Right kidney (tissue), 1 donor: Measurements from ENCODE around the gene BCL2L1.

Experiments used
- DNase-seq: peaks from one replicate; pipeline ENCODE4 v3.0.0-alpha.2; 2016

The BCL2L1 gene

DNA sequence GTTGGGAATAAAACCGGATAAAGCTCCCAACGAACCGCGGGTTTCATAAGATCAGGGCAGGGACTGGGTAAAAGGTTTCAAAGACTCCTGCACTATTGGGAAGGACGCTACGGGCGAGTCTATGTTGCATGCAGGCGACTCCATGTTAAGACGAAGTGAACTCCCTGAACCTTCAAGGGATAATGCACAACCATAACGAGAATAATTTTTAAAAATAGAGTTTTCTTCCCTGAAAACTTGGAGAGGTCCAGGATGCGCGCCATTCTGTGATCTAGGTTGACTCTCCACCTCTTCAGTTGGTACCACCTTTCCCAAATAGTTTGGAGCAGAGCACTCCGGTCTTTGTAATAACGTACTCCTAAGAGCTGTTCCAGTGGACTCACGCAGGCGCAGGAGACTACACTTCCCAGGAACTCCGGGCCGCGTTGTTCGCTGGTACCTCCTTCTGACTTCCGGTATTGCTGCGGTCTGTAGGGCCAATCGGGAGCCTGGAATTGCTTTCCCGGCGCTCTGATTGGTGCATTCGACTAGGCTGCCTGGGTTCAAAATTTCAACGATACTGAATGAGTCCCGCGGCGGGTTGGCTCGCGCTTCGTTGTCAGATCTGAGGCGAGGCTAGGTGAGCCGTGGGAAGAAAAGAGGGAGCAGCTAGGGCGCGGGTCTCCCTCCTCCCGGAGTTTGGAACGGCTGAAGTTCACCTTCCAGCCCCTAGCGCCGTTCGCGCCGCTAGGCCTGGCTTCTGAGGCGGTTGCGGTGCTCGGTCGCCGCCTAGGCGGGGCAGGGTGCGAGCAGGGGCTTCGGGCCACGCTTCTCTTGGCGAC, 16.3 kb upstream of the BCL2L1 start, which contains the start of gene TPX2:
TSS of gene TPX2 (plus strand) at position 562 of the 821 bp plus-strand sequence. CDS start 18,187 bp downstream, outside the sequence.
- DNase-seq, result peak; percentile 90

DNA sequence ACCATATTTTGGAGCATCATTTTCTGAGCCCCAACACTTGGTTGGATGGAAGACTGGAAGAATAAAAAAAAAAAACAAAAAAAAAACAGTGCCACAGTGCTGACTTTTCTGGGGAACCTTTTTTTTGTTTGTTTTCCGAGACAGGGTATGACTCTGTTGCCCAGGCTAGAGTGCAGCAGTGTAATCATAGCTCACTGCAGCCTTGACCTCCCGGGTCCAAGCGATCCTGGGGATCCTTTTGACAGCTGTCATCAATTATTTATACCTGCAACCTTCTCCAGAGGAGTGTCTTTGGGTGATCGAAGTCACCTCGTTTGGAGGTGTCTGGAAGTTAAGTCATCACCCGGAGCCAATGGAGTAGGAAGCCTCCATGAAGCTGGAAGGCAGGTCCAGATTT, 8.7 kb upstream of the BCL2L1 start:
- no peak for DNase-seq

DNA sequence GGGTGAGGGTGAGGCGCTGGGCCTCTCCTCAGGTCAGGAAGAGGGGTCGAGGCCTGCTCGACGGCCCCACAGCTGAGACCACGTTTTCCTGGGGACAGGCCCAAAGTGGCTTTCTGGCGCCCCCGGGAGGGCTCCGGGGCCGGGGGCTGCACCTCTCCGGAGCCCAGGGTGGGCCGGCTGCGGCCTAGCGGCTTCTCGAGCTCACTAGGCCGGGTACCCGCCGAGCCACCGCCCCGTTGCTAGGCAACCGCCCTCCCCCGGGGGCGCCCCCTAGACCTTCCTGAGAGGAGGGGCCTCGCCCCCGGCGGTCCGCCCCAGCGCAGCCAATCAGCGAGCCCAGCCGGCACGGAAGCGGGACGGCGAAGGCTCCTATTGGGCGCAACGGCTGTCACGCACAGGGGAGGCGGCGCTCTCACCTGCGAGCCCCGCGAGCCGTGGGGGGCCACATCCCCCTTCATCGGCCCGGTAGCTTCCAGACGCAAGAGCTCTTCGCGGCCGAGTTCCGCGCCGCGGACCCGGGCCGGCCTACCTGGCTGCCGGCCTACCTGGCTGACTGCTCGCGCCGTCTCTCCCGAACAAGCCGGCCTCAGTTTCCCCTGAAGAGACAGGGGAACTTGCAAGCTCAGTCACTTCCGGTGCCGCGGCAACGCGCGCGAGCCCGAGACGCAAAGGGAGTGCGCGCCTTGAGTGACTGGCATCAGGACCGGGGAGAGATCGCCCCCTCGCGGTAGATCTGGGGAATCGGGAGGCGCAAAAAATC, 831 bp upstream of the BCL2L1 start:
- peak; percentile 100 for DNase-seq

DNA sequence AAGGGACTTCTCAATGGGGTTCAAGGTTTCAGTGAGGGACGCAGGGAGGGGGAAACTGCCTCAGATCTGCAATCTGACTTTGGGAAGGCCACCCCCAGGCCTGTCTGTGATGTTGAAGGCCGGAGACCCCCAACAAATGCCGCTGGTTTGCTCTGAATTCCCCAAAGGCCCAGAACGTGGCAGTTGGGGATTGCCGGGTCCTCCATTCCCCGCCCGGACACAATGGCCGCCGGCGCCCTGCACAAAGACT, 326 bp upstream of the BCL2L1 start:
- DNase-seq, result no peak

DNA sequence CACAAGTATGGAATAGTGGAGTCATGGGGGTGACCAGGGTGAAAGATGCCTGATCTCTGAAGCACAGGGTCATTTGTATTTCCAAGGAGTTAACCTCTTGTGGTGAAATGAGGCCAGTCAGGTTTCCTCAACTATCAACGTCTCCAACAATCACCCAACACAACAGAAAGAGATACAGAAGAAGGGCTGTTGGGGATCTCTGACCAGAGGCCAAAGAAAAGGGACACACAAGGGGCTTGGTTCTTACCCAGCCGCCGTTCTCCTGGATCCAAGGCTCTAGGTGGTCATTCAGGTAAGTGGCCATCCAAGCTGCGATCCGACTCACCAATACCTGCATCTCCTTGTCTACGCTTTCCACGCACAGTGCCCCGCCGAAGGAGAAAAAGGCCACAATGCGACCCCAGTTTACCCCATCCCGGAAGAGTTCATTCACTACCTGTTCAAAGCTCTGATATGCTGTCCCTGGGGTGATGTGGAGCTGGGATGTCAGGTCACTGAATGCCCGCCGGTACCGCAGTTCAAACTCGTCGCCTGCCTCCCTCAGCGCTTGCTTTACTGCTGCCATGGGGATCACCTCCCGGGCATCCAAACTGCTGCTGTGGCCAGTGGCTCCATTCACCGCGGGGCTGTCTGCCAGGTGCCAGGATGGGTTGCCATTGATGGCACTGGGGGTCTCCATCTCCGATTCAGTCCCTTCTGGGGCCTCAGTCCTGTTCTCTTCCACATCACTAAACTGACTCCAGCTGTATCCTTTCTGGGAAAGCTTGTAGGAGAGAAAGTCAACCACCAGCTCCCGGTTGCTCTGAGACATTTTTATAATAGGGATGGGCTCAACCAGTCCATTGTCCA, 1.0 kb downstream of the BCL2L1 start:
- DNase-seq, result no peak

DNA sequence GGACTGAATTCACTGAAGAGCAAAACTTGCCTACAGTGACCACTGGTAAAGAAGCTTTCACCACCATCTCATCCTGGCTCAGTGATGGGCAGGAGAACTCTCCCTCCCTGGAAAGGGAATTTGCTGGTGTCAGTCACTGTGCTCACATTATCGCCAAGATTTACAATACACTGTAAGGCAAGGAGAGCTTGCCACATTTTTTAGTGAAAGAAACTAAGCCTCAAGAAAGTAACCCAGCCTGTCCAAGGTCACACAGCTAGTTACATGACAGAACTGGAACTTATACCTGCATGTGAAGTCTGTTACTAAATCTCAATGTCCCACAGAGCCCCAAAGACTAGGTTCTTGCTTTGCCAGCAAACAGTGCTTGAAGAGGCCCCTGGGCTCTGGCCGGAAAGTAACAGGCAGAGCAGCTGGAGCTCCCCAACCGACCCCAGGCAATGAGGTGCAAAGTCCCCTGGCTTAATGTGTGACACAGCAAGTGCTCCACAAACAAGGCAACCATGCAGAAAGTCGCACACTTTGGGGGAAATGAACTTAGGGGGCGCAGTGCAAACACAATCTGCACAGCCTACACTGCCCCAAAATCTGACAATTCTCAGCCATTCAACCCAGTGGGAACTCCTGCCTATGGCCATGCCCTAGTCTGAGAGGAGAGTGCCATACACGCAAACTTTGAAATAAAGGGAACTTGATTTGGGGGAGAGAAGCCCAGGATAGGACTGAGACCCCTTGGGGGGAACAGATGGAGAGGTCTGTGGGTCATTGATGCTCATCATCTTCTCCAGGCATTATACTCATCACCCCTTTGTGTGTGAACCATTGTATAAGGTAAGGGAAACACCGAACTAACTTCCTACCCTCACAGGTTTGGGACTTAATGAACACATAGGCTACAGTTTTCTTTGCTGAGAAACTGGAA, 1.9 kb downstream of the BCL2L1 start:
- DNase-seq, result peak; percentile 52

DNA sequence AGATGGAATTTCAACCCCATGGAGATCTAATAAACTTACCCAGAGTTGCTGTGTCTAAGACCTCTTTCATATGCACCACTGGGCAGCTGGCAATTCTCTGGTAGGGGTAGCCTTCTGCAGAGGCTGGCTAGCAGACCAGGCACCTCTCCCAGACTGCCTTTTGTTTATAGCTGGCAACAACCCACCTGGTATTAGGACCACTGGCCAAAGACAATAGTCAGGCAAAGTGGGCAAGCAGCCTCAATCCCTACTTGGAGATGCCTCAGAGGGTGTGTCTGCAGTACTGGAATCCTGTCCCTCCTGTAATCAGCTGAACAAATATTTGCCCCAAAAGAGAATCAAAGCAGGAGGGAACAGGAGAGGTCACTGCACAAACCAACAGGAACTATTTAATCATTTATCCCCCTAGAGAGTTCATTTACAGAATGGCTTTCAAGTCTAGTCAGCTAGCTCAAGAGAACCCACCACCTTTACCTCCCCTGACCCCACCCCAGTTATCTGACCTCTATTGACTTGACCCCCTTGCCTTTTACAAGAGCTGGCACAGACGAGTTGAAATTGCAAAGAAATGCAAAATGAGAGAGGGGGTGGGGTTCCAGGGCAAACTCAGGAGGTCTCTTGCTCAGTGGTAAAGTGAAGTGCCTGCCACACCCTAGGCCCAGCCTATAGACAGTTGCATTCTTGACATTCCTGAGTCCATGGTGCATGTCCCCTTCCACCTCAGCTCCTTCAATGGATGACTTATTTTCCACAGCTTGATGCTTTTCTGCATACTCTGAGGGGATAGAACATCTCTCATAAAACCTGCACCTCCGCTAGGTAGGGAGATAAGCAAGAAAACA, 2.8 kb downstream of the BCL2L1 start:
- DNase-seq, result peak; percentile 51

DNA sequence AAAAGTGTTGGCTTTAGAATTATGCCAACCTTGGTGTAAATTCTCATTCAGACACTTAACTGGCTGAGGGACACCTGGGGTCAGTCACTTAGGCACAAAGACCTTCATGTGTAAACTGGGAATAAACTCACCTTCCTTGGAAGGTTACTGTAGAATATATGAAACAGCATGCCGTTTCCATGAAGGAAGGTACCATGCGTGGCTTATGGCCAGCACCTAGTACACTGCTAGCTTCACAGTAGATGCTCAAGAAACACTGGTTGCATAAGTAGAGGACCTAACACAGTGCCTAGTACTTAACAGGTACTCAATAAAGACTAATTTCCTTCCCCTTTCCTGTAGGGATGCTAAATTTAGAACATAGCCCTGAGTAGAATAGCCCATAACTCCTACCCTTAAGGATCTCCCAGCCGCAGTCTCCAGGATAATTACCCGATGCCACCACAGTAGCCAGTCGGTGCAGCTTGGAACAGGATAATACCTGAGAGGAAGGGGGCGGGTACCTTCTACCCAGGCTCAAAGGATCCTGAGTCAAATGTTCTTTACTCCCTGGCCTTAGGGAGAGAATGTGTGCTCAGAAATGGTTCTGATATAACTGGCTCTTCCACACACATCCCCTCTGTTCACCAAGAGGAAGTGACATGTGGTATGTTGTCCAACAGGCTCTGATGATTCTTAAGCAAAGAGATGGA, 3.6 kb downstream of the BCL2L1 start:
- DNase-seq, result no peak

DNA sequence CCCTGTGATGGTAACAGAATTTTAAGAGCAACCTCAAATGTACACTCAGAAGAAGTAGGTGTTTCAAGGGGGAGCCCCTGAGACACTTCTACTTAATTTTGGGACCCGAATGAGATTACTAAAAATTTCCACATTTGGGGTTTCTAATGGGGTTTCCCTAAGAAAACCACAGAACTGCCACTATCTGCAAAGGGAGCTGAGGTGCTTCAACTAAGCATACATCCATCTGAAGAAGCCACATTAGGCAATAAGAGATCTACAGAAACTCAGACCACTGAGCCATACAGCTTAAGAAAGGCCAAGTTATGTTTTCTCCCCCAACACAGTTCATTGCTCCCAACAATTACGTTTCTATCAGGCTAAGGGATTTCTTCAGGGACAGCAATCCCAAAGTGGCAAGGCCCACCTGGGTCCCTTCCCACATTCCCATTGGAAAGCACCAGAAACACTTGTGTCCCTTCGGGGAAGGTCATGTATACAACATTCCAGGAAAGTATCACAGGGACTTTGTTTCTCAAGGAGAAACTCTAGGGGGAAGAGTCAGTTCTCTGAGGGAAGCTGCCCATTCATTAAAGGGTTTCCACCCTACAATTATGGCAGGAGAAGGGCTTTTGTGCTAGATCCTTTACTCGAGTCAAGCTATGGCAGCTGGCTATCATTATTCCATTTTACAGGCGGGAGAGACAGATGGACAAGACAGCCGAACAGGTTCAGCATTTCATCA, 5.0 kb downstream of the BCL2L1 start:
- DNase-seq, result no peak

DNA sequence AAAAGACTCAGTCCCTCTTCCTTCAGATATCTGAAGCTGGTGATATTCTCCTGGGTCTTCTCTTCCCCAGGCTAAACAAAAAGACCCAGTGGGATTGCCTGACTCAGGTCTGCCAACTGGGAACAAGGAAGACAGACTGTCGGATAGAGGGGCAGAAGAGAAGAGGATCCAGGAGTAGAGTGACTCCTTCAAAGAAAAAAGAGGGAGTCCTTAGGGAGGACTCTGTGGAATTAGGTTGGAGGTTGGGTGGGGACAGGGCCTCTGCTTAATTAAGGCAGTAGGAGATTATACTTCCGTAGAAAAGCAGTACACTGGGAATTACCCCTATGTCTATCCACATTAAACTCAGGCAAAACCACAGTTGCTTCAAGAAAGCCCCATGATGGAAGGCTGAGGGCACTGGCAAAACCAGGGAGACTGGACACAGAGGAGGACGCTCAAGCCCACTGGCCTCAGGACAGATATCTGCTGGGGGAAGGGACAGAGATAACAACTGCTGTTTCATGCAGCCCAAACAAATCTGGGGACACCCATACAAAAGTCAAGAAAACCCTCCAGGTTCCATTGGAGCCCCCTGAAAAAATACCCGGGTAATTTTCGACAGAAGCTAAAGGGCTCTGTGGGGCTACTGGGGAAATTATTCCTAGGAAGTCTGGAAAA, 5.7 kb downstream of the BCL2L1 start:
- no peak for DNase-seq

DNA sequence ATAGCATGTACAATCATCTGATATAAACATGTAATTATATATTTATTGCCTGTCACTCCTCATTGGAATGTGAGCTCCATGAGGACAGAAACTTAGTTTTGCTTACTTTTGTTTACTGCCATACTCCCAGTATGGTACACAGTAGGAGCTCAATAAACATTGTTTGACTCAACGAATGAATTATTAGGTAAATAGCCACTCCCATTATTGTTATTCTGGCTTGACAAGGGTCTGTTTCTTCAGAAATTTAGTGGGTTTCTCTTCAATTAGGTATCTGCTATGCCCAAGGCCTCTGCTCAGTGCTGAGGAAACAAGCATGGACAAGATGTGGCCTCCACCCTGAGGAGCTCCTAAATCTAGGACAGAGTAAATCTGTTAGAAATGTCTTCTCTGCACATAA, 6.3 kb downstream of the BCL2L1 start:
- no peak for DNase-seq

DNA sequence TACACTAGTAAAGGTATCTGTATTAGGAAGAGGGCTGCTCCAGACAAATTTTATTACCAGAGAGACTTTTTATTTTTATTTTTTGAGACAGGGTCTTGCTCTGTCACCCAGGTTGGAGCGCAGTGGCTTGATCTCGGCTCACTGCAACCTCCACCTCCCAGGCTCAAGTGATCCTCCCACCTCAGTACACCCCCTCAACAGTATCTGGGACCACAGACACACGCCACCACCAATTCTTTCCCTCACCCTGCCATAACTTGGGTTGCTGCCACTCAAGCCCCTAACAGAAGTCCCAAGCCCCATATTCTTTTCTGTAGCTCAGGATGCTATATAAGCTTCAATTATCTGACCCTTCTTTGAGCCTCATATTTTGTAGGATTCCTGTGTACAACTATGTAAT, 6.9 kb downstream of the BCL2L1 start:
- no peak for DNase-seq

DNA sequence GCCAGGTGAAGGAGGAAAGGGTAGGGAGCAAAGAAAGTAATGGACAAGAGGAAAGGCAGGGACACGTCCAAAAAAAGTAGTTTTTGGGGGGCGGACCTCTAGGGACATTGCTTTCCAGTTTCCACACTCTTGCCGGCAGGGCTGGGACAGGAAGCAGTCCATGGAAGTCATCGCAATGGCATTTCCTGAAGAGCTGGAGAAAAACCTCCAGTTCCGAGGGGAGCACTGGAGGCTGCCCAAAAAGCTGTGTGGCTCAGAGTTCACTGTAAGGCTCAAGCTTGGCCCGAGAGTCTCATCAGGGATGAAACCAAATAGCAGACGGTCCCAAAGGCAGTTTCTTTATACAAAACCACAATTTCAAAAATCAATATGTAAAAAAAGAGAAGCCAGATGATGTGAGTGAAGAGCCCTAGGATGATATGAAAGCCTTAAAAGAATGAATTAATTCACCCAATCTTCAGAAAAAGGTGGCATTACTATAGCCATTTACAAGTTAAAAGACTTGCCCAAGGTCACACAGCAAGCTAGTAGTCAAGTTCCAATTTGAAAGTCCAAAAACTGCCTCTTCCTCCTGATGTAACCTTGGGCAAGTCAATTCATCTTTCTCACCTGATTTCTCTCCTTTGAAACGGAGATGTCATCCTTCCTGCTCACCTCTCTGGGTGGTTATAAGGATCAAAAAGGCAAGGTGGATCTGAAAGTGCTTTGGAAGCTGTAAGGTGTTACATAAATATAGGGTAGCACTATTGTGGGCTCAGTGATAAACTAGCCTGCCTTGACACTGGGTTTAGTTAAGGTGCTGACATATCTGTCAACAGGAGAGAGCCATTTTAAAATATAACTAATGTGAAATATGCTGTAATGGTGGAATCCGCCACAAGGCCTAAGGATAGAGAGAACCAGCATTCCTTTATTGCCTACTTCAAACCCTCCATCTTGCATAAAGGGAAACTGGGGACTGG, 9.1 kb downstream of the BCL2L1 start:
- no peak for DNase-seq

DNA sequence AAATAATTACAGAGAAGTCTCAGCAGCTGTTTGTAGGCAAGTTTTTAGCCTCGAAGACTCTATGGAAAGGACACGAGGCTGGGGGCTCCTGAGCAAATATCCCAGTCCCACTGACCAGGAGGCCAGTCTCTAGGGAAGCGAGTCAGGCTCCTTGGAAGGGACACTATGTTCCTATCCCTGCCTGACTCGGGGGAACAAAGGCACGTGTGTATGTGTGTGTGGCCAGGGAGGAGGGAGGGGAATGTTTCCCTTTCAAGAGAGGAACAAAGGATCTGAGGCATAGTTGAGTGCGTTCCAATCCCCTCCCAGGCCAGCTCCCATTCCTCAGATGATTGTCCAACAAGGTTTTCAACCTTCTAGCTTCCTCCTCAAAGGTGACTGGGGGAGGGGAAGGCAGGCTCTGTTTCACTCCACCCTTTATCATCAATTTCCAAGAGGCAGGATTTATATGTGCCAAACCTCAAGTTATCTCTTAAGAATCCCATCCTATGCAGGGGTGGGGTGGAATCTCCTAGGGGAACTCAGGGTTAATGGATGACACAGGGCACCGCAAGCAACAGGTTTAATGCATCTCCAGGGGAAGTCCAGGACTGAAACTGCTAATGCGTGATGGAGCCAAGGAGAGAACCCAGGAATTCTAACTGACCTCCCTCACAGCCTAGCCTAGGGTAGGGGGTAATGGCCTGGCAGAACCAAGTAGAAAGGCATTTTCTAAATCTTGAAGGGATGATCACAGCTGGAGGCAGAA, 9.9 kb downstream of the BCL2L1 start:
- peak; percentile 51 for DNase-seq

DNA sequence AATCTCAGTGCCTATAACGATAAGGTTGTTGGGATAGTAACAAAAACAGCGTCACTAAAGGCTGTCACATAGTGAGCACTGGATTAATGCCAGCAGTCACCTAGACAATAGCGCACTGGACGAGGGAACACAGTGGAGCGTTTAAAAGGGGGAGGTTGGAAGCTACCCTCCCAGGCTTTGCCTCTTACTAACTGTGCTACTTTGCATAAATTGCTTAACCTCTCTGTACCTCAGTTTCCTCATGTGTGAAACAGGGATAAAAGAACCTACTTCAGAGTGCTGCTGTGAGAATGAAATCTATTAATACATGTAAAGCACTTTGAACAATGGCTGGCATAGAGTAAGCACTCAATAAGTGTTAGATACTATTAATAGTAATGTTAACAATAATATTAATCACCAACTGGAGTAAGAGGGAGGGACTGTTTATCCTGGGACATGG, 10.5 kb downstream of the BCL2L1 start:
- no peak for DNase-seq

DNA sequence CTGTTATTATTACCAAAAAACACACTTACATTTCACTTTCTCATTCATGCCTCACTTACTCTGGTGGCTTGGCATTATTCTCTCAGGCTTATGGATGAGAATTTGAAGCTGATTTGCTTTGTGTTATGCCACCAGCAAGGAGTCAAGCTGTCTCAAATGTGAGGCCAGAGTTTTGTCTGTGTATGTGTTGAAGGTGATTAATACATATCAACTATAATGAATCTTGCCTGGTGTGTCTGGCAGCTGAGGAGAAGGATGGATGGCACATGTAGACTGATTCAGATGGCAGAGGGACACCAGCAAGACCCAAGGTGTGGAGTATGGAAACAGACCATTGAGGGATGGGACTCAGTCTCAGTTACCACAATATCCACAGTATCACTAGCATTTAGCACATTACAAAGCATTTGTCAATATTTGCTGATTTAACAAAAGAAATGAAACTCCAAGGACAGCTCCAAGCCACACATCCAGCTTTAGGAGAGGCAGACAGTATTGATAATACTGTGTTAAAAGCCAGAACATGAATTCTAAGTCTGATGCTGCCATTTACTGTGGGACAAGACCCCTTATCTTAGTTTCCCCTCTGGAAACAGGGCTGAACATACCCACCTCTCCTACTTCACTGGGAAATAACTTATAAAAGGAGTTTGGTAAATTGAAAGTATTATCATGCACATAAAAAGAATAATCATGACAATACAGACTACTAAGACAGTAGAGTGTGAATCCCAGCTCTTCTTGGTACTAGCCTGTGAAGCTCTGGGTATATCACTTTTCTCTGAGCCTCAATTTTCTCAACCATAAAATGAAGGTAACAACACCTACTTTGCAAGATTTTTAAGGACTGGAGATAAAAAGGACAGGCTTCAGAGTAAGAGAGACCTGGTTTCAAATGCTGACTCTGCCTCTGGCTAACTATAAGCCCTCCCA, 11.2 kb downstream of the BCL2L1 start:
- DNase-seq, result no peak
